ENCODE measurements around the gene DNAH14.

DNA sequence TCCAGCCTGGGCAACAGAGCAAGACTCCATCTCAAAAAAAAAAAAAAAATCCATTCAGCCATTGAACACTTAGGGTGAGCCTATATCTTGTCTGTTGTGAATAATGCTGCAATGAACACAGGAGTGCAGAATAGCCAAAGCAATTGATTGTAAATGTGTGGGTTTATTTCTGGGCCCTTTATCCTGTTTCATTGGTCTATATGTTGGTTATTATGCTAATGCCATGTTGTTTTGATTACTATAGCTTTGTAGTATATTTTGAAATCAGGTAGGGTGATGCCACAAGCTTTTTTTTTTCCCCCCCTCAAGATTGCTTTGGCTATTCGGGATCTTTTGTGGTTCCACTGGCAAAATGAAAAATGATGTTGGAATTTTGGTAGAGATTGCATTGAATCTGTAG lies 330.8 kb downstream of the DNAH14 start:
- TF ChIP-seq, protein P1, sequence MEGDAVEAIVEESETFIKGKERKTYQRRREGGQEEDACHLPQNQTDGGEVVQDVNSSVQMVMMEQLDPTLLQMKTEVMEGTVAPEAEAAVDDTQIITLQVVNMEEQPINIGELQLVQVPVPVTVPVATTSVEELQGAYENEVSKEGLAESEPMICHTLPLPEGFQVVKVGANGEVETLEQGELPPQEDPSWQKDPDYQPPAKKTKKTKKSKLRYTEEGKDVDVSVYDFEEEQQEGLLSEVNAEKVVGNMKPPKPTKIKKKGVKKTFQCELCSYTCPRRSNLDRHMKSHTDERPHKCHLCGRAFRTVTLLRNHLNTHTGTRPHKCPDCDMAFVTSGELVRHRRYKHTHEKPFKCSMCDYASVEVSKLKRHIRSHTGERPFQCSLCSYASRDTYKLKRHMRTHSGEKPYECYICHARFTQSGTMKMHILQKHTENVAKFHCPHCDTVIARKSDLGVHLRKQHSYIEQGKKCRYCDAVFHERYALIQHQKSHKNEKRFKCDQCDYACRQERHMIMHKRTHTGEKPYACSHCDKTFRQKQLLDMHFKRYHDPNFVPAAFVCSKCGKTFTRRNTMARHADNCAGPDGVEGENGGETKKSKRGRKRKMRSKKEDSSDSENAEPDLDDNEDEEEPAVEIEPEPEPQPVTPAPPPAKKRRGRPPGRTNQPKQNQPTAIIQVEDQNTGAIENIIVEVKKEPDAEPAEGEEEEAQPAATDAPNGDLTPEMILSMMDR (IDR thresholded peaks at IDR 0.05) = no peak
- TF ChIP-seq ZFX (IDR thresholded peaks at IDR 0.05; ENCODE audit: borderline replicate concordance) = no peak

All from 22Rv1 (cell line).